HL-60/S4 (cell line): Measurements from ENCODE around the gene RTP2.

Experiments
- in situ Hi-C: fragments of 300-500 bp; cut with MboI; formaldehyde crosslinking; loops from 2 replicates; pipeline ENCODE4 v1.14.3; 2022; ENCODE audit warnings: low sequenced_read_pairs

The RTP2 gene

DNA sequence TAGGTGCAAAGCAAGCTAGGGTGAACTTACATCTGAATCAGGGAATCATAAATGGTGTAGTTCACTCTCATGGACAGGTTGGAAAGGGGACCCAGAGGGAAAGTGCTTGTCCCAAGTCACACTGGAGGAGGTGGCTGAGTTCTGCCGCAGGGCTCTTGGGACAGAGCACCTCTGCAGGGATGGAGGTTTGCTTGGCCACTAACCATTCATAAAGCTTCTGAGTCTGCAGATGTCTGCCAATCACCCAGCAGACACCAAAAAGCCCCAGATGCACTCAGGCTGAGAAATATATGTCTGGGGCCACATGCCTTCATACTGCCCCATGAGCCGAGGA, 17.9 kb upstream of the RTP2 start:
- in situ Hi-C loops = no loop called here

DNA sequence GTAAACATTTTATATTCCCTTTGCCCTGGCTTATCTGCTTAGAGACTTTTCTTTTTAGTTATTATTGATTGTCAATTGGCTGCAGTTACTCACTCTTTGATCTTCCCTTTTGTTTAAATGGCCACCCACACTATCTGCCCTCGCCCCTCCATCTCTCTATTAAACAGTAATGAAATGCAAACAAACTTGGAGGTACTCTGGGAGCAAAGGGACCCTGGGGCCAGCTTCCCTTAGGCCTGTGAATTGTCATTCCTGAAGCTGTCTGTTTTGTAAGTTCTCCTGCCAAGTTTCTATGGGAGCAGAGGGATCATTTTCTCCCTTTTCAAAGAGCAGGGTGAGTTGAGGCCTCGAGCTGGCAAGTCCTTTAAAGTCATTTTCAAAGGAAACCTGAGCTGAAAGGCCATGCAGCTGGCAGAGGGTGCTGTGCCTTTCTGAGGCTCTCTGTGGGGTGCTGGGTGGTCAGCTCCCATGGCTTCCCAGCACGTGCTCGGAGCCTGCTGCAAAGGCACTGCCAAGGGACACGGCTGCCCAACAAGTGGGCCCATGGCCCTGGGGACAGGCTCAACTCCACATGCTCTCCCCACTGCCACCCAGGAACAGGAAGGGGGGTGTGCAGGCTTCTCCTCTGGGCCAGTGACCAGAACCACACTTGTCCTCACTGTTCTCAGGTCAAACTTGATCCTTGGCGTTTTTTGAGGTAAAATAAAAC, 17.4 kb upstream of the RTP2 start:
- in situ Hi-C loops = loop anchor here (10.0 kb wide), 1 partner anchor 395 kb away; no protein-coding TSS in a partner anchor

GRCh38 chr3:187718802-187719201, 16.4 kb upstream of the RTP2 start:
- in situ Hi-C loops = loop anchor here (10.0 kb wide), 1 partner anchor 394 kb away; no protein-coding TSS in a partner anchor

DNA sequence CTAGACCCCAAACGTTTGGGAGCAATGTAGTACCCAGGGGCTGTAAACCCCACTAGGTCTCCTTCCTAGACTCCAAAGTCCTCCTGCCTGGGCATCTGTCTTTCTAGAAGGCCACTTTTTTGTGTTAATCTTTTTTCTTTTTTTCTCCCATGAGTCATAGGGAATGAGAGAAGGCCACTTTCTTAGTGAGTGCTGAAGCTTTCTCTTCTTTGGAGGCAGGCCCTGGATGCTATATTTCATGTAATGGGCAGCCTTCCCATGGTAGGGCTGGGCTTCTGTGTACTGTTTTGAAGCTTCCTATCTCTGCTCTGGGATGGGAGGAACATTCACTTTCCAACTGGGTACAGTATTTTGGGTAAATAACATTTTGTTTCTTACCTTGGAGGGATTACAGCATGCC, 15.2 kb upstream of the RTP2 start:
- in situ Hi-C loops = loop anchor here (10.0 kb wide), 1 partner anchor 393 kb away; no protein-coding TSS in a partner anchor

DNA sequence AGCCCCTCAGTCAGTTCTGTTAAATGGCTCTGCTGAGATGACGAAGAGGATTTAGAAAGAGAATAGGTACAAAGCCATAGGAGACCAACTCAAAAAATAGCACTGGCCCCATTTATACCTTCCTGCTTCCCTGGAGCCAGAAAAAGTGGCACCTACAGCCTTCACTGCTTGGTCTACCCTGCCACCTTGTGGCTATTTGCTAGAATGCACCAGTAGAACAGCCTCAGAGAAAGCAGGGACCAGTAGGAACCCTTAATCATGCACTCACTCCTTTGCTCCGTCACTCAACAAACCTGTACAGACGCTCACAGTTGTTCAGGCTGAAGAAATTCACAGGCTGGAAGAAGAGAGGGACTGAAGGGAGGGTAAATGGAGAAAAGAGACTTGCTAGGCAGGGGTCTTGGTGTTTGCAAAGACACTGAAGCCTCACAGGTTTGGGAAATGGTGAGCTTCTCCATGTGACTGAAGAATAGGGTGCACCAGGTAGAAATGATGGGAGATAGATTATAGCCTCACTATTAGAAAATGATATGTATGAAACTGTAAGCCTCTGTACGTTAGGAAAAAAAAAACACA, 12.1 kb upstream of the RTP2 start:
- in situ Hi-C loops = loop anchor here (10.0 kb wide), 1 partner anchor 390 kb away; no protein-coding TSS in a partner anchor

DNA sequence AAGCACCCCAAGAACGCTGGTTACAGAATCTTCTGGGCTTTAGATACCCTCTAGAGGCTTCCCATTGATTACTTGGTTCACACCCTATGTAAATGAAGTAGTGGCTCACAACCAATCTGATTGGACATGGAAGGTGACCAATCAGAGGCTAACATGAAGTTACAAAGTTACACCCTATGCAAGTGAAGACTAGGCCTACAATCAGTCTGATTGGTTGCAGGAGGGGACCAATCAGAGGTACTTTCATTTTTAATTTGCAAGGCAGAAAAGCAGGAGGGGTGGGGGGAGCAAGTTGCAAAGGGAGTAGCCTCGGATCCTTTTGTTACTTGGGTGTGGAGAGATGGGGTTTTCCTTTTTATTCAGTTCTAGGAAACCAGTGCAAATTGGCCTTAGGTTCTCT, 11.1 kb upstream of the RTP2 start:
- in situ Hi-C loops = loop anchor here (10.0 kb wide), 1 partner anchor 389 kb away; no protein-coding TSS in a partner anchor

DNA sequence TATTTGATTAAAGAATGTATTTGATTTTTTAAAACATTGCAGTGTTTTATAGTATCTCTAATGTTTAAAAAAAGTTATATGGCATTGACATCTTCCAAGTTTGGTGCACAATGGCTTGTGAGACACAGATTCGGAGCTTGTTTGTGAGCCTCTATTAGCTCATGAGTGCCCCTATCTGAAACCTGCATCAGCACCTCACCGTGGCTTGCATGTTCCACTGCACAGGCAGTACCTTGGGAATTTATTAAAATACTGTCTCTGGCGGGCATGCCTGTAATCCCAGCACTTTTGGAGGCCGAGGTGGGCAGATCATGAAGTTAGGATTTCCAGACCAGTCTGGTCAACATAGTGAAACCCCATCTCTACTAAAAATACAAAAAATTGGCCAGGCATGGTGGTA, 6.8 kb upstream of the RTP2 start:
- in situ Hi-C loops = no loop called here

- in situ Hi-C loops = no loop called here
Observed at GRCh38 chr3:187708696-187709095, 6.3 kb upstream of the RTP2 start.

- in situ Hi-C loops = no loop called here
Observed at GRCh38 chr3:187706971-187707370, 4.6 kb upstream of the RTP2 start.

DNA sequence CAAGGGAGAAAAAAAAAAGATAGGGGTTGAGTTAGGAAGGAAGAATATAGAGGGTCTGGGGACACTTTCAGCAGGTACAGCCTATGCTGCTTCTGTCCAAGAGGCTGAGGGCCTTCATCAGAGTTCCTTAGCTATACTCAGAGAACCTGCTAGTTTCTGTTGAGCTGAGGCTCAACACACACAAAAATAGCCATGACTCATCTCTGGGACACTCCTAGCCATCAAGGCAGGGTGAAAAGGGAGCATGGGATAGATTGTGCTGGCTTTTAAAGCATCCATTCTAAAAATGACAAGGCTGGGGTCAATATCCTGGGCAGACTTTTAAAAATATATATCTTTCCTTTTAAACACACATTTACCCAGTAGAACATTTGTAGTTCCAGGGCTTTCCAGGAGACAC, 2.8 kb upstream of the RTP2 start:
- in situ Hi-C loops = no loop called here

- in situ Hi-C loops = no loop called here
Observed at GRCh38 chr3:187700249-187700648, 2.1 kb downstream of the RTP2 start.

- in situ Hi-C loops = no loop called here
Observed at GRCh38 chr3:187698499-187699399, 3.6 kb downstream of the RTP2 start.

DNA sequence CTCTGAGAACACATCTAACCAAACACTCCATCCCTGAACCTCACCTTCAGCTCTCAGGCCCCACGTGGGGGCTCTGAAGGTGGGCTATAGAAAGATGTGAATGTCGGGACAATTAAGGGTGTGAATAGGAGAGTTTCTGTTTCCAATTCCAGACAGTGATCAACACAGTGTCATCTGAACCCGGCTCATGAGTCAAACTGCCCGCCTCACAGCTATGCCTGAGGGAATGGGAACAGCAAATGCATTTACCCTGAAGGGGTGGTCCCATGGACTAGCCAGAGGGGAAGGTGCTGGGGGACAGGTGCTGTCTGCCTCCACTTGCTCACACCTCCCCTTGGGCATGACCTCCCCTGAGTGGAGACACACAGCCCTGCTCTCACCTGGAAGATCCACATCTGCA, 6.3 kb downstream of the RTP2 start:
- in situ Hi-C loops = no loop called here

- in situ Hi-C loops = no loop called here
Observed at GRCh38 chr3:187695449-187695848, 6.9 kb downstream of the RTP2 start.

DNA sequence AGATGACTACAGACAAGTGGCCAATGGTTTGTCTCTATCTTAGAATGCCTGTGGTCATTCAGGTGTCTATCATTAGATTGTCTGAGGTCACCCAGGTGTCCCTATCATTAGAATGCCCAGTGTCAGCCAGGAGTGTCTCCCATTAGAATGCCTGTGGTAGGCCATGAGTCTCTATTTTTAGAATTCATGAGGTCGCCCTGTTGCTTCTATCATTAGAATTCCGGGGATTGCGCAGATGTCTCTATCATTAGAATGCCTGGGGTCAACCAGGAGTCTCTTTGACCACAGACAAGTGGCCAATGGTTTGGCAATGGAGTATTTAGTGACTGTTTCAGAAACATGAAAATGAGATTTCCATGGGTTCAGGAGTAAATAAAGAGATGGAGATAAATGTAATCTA, 7.6 kb downstream of the RTP2 start:
- in situ Hi-C loops = no loop called here

- in situ Hi-C loops = no loop called here
Observed at GRCh38 chr3:187693431-187693830, 8.9 kb downstream of the RTP2 start.

GRCh38 chr3:187689984-187690383, 12.4 kb downstream of the RTP2 start:
- in situ Hi-C loops = no loop called here

DNA sequence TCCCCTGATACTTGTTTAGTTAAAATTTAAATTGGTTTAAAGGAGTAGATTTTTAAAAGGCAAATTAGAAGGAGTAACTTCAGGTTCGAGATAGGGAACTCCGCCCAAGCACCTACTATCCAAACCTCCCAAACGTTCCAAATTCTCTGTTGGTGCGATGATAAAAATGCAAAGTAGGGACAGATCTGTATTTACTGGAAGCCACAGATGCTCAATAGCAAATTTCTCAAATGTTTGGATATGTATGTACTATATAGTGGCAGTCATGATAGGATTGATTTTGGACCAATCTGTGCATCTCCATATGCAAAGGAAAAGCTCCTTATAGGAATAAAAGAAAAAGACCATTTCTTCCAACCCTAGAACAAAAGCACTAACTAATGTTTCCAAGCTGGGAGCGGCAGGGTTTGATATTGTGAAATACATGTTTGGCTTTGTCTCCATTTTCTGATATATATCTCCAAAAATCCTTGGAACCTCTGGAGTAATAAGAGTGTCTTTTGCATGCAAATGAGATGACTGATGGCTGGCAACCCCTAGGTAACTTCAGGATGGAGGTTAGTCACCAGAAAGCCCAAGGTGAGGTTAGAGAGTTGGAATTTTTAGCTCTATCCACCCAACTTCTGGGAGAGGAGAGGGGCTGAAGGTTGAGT, 15.6 kb downstream of the RTP2 start:
- in situ Hi-C loops = no loop called here

GRCh38 chr3:187685948-187686347, 16.4 kb downstream of the RTP2 start:
- in situ Hi-C loops = no loop called here

- in situ Hi-C loops = no loop called here
Observed at GRCh38 chr3:187684880-187685279, 17.5 kb downstream of the RTP2 start.

DNA sequence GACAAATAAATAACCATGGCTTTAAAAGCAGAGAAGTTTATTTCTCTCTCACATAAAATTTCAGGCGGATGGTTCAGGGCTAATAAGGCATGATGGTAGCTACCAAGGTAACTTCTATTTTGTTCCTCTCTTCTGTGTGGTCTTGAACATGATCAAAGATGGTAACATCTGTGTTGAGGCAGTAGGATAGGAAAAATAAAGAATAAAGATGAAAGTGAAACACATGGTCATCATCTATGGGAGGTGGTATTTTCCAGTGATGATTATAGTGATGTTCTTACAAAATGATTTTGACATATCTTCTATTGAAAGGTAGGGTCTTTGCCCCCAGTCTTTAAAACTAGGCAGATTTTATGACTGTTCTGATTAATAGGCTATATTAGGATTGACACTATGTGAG, 17.9 kb downstream of the RTP2 start:
- in situ Hi-C loops = no loop called here
